ENCODE measurements around the gene SMAD7.

Gene SMAD7

GRCh38 chr18:48986851-48987761 lies 36.3 kb upstream of the SMAD7 start:
- DNase-seq (ENCODE audit: low spot score): no peak

GRCh38 chr18:48985161-48985560 lies 34.4 kb upstream of the SMAD7 start:
- DNase-seq (ENCODE audit: low spot score): no peak

- DNase-seq (ENCODE audit: low spot score): no peak
Observed at GRCh38 chr18:48983793-48984437, 33.1 kb upstream of the SMAD7 start.

- no peak for DNase-seq (ENCODE audit: low spot score)
Observed at GRCh38 chr18:48982266-48982665, 31.5 kb upstream of the SMAD7 start.

- no peak for DNase-seq (ENCODE audit: low spot score)
Observed at GRCh38 chr18:48979944-48980890, 29.5 kb upstream of the SMAD7 start.

GRCh38 chr18:48977914-48978313 lies 27.1 kb upstream of the SMAD7 start:
- DNase-seq (ENCODE audit: low spot score): no peak

GRCh38 chr18:48975817-48976649 lies 25.3 kb upstream of the SMAD7 start:
- DNase-seq (ENCODE audit: low spot score): peak; percentile 94

- DNase-seq (ENCODE audit: low spot score): peak; percentile 58
Observed at GRCh38 chr18:48975120-48975816, 24.5 kb upstream of the SMAD7 start.

GRCh38 chr18:48974304-48975119 lies 23.7 kb upstream of the SMAD7 start:
- no peak for DNase-seq (ENCODE audit: low spot score)

- DNase-seq (ENCODE audit: low spot score): no peak
Observed at GRCh38 chr18:48973731-48974130, 23.0 kb upstream of the SMAD7 start.

GRCh38 chr18:48968412-48969215 lies 17.8 kb upstream of the SMAD7 start:
- DNase-seq (ENCODE audit: low spot score): no peak

- DNase-seq (ENCODE audit: low spot score): no peak
Observed at GRCh38 chr18:48967545-48967944, 16.8 kb upstream of the SMAD7 start.

- DNase-seq (ENCODE audit: low spot score): no peak
Observed at GRCh38 chr18:48966523-48966922, 15.8 kb upstream of the SMAD7 start.

- DNase-seq (ENCODE audit: low spot score): peak; percentile 61
Observed at GRCh38 chr18:48963586-48964470, 13.1 kb upstream of the SMAD7 start.

- peak; percentile 40 for DNase-seq (ENCODE audit: low spot score)
Observed at GRCh38 chr18:48962994-48963561, 12.3 kb upstream of the SMAD7 start.

GRCh38 chr18:48962252-48962993 lies 11.7 kb upstream of the SMAD7 start:
- no peak for DNase-seq (ENCODE audit: low spot score)

- DNase-seq (ENCODE audit: low spot score): no peak
Observed at GRCh38 chr18:48961547-48961946, 10.8 kb upstream of the SMAD7 start.

Measured in GM03348 (cell line).